ENCODE measurements around the gene LEP. TPM values are rescaled to one million over a fixed set of nuclear protein-coding genes. Genes with fewer than 3 reads are reported as not detected.

The LEP gene
- polyA plus RNA-seq, 3 donors = 0.19 to 0.42 (median 0.34) TPM

Other genes with a start within 250 kb of the LEP start
- gene LRRC4, start 209.8 kb upstream of the LEP start, polyA plus RNA-seq (ENCODE audit: insufficient read length in 3 of 3) = 1 to 10 TPM; 7.3 to 8.7 (median 8.4) TPM
- gene RBM28, start 102.6 kb downstream of the LEP start, polyA plus RNA-seq (ENCODE audit: insufficient read length in 3 of 3) = 10 to 100 TPM; 43.2 to 49.0 (median 44.7) TPM
- gene PRRT4, start 120.4 kb downstream of the LEP start, polyA plus RNA-seq (ENCODE audit: insufficient read length in 3 of 3) = under 1 TPM; 0.54 to 0.72 (median 0.67) TPM
- gene IMPDH1, start 168.7 kb downstream of the LEP start, polyA plus RNA-seq (ENCODE audit: insufficient read length in 3 of 3) = 10 to 100 TPM; 26.1 to 27.3 (median 26.8) TPM
- 10 to 100 TPM; 17.7 to 18.6 (median 17.8) TPM for gene HILPDA, start 214.6 kb downstream of the LEP start, polyA plus RNA-seq (ENCODE audit: insufficient read length in 3 of 3)
- gene METTL2B, start 235.5 kb downstream of the LEP start, polyA plus RNA-seq (ENCODE audit: insufficient read length in 3 of 3) = 10 to 100 TPM; 24.7 to 27.7 (median 26.7) TPM

All from right renal cortex interstitium (tissue), 3 donors.